C4-2B (cell line): Measurements from ENCODE around the gene CENPM.

Experiments
- H3K27ac ChIP-seq: fragments of 450-650 bp; 2 replicates; pipeline ENCODE4 v1.5.1; 2017
- ZFX ChIP-seq: fragments of 450-650 bp; IDR thresholded peaks from 2 replicates; pipeline ENCODE4 v1.6.1; 2017
- TF ChIP-seq, protein P1 (sequence below): fragments of 450-650 bp; conservative IDR thresholded peaks from 2 replicates; pipeline ENCODE4 v1.5.1; 2017; ENCODE audit warnings: mild to moderate bottlenecking

Gene CENPM

DNA sequence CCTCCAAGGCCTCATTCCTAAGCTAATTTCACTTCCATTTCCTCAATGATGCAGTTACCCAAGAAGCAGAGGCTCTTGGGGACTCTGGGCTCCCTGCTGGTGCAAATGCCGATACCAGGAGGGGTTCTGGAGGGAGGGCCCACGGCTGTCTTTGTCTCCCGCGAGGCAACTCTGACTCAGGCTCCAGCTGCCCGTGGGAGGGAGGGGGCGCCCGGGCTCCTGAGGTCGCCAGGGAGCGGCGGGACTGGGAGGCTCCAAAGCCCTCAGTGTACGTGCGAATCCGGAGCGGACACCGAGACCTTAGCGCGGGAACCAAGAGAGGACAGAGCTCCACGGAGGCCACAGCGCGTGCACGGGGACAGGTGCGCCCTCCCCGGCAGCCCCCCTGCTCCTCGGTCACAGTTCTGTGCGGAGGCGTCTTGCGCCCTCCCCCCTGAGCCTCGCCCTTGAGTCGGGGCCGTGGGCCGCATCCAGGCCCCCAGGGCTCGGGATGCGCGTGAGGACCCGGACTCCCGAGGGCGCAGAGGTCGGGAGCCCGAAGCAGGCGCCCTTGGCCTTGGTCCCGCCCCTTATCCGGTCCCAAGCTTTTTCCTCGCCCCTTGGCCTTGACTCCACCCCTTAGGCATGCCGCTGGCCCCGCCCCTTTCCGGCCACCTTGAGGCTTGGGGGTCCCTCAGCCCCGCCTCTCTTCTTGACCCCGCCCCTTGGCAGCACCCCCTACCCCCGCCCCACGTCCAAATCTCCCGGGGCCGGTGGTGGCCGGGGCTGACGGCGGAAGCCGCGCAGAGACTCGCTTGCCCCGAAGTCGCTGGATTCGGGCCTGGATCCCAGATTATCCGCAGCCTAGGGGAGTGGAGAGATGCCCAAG is 27.4 kb downstream of the CENPM start:
- no peak overlapping the region for H3K27ac ChIP-seq
- TF ChIP-seq ZFX: no peak
- TF ChIP-seq, protein P1, sequence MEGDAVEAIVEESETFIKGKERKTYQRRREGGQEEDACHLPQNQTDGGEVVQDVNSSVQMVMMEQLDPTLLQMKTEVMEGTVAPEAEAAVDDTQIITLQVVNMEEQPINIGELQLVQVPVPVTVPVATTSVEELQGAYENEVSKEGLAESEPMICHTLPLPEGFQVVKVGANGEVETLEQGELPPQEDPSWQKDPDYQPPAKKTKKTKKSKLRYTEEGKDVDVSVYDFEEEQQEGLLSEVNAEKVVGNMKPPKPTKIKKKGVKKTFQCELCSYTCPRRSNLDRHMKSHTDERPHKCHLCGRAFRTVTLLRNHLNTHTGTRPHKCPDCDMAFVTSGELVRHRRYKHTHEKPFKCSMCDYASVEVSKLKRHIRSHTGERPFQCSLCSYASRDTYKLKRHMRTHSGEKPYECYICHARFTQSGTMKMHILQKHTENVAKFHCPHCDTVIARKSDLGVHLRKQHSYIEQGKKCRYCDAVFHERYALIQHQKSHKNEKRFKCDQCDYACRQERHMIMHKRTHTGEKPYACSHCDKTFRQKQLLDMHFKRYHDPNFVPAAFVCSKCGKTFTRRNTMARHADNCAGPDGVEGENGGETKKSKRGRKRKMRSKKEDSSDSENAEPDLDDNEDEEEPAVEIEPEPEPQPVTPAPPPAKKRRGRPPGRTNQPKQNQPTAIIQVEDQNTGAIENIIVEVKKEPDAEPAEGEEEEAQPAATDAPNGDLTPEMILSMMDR: no peak

DNA sequence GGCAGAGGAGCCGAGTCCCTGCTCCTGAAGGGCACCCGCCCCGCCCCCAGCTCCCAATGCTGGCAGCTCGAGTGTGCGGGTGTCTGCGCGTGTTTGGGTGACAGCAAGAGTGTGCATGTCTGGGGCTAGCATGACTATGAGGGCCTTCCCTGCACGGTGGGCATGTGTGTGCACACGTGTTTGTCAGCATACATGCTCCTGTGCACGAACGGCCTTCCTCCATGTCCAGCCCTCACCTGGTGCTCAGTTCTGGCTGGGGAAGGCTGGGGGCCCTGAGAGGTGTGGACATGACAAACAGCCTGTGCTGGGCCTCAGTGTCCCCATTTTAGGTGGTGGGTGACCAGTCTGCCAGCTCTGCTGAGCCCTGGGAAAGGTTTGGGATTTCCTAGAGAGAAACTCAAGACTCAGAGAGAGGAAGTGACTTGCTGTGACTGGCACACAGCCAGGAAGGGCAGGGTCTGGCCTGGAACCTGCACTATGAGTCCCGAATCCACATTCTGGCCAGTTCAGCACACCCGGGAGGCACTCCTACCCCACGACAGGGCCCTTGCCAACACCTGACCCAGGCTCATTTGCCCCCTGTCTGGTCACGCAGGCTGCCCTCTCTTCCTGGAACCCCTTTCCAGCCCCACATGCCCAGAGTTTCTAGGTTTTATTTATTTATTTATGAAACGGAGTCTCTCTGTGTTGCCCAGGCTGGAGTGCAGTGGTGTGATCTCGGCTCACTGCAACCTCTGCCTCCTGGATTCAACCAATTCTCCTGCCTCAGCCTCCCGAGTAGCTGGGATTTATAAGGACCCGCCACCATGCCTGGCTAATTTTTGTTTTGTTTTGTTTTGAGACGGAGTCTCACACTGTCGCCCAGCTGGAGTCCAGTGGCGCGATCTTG is 28.8 kb downstream of the CENPM start:
- no peak overlapping the region for H3K27ac ChIP-seq
- no peak for TF ChIP-seq ZFX

DNA sequence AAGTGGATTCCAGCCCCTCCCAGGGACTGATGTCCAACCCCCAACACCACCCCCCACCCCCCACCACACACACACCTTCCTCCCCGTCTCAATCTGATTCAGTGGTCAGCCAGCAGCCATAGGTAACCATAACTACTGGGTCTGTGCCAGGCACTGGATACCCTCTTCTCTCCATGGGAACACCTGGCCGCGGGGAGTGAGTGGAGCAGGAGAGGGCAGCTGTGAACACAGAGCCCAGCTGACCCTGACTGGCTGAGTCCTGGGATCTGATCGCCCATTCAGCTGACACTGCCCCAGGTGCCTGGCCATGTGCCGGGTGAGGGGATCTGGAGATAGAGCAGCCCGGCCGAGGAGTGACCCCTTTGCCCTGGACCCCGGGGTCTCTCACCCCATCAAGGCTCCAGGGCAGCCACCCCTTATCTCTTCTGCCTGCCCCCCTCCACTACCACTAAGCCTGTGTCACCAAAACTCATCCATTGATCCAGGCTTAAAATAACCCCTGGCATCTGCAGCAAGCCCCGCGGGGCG is 29.5 kb downstream of the CENPM start:
- H3K27ac ChIP-seq: no peak overlapping the region
- TF ChIP-seq, protein P1: no peak
- no peak for TF ChIP-seq ZFX

DNA sequence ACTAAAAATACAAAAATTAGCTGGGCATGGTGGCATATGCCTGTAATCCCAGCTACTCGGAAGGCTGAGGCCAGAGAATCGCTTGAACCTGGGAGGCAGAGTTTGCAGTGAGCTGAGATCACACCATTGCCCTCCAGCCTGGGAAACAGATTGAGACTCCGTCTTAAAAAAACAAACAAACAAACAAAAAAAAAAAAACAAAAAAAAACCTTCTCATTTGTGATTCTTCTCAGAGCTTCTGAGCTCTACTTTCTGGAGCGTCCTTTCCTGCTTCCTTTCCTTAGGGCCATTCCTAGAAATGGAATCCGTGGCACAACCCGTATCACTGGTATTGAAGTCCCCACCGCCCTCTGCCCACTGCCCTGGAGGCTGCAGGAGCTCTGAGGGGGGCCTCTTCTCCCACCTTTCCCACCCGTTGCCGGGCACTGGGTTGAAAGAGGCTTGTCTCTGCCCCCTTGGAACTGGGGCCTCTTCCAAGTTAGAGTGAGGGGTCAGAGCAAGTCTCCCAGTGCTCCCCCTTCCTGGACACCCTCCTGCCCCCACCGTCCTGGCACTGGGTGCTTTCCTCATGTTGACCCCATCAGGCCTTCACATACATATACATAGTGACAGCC is 30.1 kb downstream of the CENPM start:
- no peak overlapping the region for H3K27ac ChIP-seq
- TF ChIP-seq, protein P1: no peak
- TF ChIP-seq ZFX: no peak

DNA sequence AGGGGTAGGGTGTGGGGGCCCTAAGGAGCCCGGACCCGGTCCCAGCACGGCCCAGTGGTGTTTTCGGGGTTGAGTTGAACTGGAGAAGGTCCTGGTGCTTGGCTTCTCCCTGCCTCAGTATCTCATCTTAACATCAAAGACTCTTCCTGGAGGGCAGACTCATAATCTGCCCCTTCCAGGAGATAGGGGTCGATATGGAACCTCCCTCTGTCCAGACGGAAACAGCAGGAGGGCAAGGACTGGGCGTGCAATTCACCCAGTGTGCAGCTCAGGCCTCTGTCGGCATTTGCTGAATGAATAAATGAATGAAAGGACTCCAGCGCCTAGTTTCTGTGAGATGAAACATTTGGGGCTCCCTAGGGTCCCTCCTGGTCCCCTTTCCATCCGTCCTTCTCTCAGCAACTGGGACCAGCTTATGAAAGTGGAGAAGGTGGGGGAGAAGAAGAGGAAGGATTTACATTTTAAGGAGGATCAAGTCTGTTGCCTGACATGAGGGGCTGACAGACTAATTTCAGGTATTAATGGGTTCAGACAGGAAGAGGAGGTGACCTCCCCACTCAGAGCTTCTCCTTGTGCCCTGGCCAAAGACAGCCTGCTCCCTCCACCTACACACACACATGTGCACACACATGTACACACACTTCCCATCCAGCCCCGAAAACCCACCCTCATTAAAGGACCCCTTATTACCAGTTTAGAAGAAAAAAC is 31.0 kb downstream of the CENPM start:
- TF ChIP-seq, protein P1: no peak
- no peak for TF ChIP-seq ZFX
- H3K27ac ChIP-seq: no peak overlapping the region

DNA sequence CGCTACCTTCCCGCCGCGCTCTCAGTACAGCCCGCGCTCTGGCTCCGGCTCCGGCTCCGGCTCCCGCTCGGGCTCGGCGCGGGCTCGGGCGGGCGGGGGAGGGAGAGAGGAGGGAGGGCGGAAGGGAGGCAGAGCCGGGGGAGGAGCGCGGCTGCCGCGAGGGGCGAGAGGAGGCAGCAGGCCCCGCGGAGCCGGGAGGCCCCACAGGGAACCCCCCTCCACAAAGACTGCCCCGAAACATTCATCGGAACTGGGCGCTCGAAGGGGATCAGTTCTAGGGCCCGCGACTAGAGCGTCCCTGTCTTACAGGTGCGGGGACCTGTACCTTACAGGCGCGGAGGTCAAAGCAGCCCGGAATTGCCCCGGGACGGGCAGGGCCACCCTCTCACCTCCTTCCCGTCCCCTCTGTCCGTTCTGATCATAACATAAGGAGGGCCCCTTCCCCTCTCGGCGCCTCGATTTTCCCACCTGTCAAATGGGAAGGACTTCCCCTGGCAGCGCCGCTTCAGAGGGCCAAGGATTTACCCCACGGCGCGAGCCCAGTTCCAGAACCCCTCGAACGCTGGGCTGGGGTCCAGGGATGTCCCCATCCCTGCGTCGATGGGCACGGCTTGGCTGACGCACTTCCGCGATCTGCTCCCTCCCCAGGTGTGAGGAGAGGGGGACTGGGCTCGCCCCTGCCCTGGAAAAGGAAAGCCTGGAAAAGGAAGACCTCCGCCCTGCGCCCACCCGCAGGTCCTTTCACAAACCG is 31.7 kb downstream of the CENPM start, which contains the start of gene SHISA8:
Gene SHISA8, minus strand, starts transcription at position 40 of the 751 bp plus-strand sequence. CDS start 407 bp downstream, outside the sequence.
- no peak within 1 kb of the TSS for H3K27ac ChIP-seq
- no peak for TF ChIP-seq ZFX
- TF ChIP-seq, protein P1: no peak
